Glomerular visceral epithelial cell (primary cell): ENCODE measurements around the gene ZNF333.
"Not testable (repeated sequence)": the region's sequence is repeated elsewhere in the genome, so short reads cannot be mapped to it uniquely, and the experiment has no call there.

Experiments
- DNase-seq: peaks from one replicate; pipeline ENCODE4 v3.0.0-alpha.2; 2016; ENCODE audit errors: extremely low spot score

Gene ZNF333

DNA sequence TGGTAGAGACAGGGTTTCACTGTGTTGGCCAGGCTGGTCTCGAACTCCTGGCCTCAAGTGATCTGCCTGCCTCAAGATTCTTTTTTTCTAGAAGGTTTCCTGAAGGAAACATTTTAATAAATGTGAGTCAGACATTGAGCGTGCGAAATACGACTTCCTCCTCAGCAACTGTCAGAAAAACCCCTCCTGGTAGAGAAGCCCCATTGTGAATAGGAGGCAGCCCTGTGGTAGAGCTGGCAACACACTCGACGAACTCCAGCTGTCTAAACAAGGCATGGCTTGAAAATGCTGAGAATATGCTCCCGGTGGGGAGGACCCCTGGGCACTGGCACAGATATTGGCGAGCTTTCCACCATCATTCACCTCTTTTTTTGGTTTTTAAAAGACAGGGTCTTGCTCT, 9.8 kb downstream of the ZNF333 start:
- DNase-seq: no peak

DNA sequence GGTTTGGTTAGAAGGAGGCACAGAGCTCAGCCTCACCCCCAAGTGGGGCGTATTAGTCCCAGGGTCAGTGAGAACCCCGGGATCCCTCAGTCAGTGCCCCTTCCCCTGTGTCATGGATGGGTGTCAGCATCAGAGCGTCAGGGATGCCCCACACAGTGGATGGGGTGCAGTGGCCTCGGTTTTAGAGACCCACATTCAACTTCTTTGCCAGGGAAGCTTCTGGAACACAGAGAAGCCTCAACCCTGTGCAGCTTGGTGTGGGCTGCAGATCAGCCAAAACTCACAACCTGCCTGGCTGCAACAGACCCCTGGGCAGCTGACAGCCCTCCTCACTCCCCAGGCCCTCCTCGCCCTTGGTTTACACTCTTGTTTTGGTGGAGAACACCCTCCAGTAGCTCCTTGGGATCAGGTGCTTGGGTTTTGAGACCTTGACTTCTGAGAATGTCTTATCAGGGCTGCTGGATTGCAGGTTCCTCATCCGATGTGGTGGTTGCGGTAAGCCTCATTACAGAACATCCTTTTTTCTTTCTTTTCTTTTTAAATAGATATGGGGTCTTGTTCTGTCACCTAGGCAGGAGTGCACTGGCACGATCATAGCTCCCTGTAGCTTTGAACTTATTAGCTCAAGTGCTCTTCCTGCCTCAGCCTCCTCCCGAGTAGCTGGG, 11.0 kb downstream of the ZNF333 start:
- DNase-seq: no peak

DNA sequence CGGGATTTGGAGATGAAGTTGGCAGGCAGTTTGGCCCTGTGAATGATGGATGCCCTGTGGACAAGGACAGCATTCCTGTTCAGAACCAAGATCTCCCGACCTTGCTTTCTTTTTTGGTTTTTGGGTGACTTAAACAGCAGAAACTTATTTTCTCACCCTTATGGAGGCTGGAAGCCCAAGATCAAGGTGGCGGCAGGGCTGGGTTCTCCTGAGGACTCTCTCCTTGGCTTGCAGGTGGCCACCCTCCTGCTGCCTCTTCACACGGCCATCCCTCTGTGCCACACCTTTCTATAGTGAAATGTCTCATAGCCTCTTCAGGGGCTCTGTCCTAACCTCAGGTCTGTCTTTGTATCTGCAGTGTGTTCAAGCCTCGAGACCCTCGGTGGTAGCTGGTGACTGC, 14.0 kb downstream of the ZNF333 start:
- no peak for DNase-seq

DNA sequence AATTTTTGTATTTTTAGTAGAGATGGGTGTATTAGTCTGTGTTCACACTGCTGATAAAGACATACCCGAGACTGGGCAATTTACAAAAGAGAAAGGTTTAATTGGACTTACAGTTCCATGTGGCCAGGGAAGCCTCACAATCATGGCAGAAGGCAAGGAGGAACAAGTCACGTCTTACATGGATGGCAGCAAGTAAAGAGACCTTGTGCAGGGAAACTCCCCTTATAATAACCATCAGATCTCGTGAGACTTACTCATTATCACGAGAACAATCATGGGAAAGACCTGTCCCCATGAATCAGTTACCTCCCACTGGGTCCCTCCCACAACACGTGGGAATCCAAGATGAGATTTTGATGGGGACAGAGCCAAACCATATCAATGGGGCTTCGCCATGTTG, 14.6 kb downstream of the ZNF333 start:
- no peak for DNase-seq

DNA sequence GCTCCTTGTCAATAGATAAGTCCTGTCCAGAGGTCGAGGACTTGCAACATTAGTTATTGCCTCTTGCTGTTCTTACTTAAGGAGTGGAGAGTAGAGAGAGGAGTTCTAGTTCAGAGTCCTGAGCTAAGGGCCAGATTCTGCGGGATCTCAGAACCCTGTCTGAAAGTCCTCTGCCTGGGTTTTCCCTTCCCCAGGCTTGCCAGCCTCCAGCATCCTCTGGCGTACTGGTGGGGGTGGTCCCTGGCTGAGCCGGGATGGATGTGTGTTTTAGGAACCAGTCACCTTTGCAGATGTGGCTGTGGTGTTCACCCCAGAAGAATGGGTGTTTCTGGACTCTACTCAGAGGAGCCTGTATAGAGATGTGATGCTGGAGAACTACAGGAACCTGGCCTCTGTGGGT, 26.0 kb downstream of the ZNF333 start:
- DNase-seq: no peak

DNA sequence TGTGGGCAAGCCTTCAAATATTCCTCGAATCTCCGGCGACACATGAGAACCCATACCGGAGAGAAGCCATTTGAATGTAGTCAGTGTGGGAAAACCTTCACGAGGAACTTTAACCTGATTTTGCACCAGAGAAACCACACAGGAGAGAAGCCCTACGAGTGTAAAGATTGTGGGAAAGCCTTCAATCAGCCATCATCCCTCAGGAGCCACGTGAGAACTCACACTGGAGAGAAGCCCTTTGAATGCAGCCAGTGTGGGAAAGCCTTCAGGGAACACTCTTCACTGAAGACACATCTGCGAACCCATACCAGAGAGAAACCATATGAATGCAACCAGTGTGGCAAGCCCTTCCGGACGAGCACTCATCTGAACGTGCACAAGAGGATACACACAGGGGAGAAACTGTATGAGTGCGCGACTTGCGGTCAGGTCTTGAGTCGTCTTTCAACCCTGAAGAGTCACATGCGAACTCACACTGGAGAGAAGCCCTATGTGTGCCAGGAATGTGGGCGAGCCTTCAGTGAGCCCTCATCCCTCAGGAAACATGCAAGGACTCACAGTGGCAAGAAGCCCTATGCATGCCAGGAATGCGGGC, 28.8 kb downstream of the ZNF333 start:
- no peak for DNase-seq

DNA sequence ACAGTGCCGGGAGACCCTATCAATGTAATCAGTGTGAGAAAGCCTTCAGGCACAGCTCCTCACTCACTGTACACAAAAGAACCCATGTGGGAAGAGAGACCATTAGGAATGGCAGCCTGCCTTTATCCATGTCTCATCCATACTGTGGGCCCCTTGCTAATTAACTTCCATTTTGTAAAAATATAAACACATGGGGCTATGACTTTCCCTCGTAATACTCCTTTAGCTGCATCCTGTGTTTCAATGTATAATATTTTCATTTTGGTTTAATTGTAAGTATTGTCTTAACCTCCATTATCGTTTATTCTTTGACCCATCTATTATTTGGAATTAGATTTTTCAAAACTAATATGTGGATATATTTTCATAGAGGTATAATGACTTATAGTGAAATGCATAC, 29.3 kb downstream of the ZNF333 start:
- no peak for DNase-seq

DNA sequence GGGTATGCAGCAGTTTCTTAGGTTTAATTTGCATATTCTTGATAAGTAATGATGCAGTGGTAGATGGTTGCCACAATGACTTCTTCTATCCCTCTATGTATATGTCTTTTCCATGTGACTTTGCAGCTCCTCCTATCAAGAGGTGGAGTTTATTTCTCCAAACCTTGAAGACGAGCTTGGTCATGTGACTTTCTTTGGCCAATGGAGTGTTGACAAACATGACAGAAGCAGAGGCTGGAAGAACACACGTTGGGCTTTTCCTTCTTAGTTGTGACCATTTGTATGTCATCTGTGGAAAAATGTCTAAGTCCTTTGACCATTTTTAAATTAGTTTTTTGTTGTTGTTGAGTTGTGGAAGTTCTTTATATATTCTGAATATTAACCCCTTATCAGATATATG, 32.3 kb downstream of the ZNF333 start:
- DNase-seq: no peak

DNA sequence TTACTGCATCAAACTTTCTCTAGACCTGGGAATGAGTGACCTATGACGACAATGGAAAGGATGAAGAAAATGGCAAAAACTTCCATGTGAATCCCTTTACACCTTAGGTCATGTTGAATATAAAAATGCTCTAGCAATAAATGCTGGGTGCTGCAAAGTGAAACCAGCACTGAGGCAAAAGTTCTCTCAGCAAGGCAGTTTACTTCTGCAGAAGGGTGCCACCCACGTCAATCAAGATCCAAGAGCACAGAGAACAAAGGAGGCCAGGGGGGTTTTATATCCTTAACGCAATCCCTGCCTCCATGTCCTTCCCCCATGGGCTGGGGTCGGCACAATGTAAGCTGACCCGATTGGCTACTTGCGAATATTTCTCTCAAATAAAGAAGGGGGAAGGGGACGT, 38.7 kb downstream of the ZNF333 start:
- DNase-seq: no peak

DNA sequence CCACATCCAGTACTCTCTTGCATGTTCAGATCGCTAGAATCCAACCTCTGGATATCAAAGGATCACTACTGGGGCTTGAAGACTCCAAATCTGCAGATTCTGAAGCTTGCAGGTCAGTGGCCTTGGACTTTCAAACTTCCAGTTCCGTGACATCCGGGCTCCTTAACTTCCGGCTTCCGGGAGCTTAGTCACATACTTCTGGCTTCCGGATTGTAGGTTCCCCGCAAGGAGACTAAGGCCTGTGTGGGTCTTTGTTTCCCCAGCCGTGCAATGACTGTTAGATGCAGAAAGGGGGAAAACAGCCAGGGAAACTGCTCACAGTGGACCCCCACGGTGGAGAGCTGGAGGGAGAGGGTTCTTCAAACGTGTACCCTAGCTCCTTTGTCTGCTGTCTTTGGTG, 41.4 kb downstream of the ZNF333 start:
- no peak for DNase-seq

DNA sequence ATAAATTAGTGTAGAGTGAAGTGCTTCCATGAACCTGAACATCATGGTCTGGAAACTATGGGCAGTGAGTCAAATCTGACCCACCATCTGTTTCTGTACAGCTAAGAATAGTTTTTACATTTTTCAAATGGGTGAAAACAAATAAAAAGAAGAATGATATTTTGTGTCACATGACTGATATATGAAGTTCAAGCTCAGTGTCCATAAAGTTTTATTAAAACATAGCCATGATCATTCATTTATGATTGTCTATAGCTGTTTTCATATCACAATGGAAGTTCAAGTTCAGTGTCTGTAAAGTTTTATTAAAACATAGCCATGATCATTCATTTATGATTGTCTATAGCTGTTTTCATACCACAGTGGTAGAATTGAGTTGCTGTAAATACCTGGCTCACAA, 42.7 kb downstream of the ZNF333 start:
- DNase-seq: no peak

DNA sequence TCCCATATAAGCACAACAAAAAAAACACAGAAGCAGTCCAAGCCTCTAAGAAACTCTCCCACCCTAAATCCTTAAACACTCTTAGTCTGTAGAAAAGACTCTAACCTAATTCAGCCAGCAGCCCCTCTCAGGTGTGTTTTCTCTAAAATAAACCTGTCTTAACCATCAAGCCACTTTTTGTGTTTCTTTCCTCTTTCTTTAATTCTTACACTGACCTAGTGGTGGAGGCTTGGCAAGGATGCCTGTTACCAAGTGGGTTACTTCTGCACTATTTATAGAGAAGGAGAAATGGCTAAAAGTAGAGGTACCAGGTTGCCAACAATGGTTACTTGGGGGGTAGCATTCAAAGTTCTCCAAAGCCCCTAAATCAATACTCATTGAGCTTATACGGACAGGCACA, 43.7 kb downstream of the ZNF333 start:
- no peak for DNase-seq

DNA sequence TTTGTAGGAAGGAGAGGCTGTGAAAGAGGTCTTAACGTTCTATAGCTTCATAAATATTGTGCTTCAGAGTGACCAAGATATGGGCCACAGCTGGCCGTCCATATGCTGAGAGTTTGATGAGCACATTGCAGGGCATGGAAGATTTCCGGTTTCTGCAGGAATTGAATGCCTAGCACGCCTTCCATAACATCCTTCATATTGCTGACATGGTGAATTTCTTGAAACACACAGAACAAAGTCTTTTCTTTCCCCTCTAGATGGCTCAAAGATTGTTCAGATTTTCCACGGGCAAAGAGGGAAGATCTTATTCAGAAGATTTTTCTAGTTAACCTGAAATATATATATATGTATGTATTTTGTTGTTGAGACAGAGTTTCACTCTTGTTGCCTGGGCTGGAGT, 46.1 kb downstream of the ZNF333 start:
- no peak for DNase-seq

DNA sequence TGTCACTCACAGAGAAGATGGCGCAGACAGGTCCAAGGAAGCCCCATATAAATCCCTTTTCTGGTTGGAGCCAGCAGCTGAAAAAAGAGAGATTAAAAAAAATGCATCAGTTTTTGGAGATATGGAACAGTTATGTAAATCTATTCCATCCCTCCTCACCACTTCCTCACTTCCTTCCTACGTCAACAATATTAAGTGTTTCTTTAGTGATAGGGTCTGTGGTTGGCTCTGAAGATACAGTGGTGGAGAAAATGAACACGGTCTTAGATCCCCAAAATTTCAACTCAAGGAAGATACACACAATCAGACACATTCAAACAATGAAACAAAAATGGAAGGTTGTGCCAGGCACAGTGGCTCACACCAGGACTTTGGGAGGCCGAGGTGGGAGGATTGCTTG, 57.0 kb downstream of the ZNF333 start:
- no peak for DNase-seq

DNA sequence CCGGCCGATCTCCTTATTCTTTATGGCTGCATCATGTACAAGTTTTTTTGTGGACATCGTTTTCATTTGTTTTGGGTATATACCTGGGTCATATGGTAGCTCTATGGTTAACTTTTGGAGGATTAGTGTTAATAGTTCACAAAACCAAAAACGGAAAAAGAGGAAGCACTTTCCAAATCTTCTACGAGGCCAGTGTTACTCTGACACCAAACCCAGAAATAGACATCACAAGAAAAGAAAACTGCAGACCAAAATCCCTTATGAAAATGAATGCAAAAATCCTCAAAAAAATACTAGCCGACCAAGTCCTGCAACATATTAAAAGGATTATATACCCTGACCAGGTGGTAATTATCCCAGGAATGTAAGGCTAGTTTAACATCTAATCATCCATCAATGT, 58.8 kb downstream of the ZNF333 start:
- DNase-seq: no peak

DNA sequence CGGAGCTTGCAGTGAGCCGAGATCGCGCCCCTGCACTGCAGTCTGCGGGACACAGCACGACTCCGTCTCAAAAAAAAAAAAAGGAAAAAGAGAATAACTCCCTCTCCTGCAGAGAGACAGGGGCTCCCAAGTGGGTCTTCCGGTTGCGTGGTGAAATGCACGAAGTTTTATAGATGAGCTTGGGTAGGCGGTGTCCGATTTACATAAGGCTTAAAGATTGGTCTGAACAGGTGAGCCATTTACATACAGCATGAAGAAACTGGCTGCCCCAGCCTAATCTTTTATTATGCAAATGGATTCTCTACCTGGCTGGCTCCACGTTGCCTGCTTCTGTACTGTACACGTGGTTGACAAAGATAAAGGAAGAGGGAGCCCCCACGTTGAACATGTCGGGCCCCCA, 69.0 kb downstream of the ZNF333 start:
- no peak for DNase-seq

DNA sequence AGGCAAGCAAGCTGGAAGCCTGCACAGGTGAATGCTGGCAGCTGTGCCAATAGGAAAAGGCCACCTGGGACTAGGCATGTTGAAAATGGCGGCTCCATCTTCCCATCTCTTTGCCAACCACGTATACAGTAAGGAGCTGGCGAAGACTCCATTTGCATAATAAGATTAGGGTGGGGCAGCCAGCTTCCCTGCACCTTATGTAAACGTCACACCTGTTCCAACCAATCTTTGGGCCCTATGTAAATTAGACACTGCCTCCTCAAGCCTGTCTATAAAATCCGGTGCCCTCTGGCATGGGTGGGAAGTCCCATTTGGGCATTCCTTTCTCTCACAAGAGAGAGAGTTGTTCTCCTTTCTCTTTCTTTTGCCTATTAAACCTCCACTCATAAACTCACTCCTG, 71.8 kb downstream of the ZNF333 start:
- DNase-seq: no peak

DNA sequence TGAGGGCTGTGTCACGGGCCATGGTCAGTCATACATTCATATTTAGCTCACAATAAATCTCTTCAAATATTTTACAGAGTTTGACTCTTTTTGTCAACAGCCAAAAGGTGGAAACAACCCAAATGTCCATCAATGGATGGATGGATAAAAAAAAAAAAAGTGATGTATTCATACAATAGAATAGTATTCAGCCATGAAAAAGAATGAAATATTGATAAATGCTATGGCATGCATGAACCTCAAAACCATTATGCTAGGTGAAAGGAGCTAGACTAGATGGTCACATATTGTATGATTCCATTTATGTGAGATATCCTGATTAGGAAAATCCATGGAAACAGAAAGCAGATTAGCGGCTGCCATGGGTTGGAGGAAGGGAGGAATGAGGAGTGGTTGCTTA, 72.3 kb downstream of the ZNF333 start:
- DNase-seq: no peak

DNA sequence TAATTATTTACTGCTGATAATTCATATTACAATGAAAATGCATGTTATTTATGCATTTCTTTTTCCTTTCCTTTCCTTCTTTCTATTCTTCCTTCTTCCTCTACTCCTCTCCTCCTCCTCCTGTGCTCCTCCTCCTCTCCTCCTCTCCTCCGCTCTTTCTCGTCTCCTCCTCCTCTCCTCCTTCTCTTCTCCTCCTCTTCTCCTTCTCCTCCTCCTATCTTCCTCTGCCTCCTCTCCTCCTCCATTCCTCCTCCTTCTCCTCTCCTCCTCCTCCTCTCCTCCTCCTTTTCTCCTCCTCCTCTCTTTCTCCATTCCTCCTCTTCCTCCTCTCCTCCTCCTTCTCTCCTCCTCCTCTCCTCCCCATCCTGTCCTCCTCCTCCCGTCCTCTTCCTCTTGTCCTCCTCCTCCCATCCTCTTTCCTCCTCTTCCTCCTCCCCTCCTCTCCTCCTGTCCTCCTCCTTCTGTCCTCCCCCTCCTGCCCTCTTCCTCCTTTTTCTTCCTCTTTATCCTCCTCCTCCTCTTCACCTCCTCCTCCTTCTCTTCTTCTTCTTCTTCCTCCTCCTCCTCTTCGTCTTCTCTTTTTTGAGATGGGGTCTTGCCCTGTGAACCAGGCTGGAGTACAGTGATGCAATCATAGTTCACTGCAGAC, 73.8 kb downstream of the ZNF333 start:
- DNase-seq: no peak

DNA sequence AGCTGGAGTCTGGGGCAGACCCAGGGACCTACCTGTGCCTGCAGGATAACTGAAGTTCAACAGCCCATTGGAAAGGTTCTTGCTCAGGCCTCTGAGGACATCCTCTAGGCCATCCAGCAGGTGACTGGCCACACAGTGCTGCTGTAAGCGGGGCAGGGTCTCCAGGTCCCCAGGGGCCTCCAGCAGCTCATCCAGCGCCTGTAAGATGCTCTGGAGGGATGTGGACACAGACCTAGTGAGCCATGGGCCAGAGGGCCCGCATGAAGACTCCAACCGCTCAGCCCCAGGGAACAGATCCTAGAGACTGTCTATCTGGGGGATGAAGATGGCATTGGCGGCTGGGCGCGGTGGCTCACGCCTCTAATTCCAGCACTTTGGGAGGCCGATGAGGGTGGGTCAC, 74.6 kb downstream of the ZNF333 start:
- DNase-seq: no peak

DNA sequence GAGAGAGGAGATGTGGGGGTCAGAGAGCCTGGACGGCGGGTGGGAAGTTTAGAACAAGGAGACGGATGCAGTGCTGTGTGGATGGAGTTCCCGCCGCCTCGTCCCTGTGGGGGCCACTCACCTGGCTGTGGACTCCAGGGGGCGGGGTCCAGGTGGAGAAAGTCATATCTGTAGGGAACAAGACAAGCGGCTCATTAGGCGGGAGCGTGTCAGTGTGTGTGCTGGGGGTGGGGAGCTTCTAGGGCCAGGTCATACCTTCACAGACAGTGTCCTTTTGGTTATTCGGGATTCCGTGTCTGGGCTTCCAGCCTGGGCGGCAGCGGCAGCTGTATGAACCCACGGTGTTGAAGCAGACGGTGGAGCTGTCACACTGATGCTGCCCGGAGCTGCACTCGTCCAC, 75.6 kb downstream of the ZNF333 start:
- not testable (repeated sequence) for DNase-seq

DNA sequence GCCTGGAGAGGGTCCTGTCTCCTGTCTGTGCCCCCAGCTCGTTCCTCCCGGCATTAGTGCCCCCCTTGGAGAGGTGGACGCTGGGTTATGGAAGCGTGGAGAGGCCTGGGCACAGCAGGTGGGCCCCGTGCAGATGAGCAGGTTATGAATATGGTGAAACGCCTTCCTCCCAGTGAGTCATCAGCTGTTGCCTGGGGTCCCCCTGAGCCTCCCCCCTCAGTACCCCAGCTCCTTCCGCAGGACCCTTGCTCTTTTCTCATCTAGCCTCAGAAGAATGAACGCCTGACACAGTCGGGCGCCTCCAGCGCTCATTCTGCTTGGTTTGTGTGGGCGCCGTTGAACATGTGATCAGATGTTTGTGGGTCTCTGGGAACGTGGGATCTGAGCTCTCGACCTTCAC, 76.0 kb downstream of the ZNF333 start:
- DNase-seq: not testable (repeated sequence)

DNA sequence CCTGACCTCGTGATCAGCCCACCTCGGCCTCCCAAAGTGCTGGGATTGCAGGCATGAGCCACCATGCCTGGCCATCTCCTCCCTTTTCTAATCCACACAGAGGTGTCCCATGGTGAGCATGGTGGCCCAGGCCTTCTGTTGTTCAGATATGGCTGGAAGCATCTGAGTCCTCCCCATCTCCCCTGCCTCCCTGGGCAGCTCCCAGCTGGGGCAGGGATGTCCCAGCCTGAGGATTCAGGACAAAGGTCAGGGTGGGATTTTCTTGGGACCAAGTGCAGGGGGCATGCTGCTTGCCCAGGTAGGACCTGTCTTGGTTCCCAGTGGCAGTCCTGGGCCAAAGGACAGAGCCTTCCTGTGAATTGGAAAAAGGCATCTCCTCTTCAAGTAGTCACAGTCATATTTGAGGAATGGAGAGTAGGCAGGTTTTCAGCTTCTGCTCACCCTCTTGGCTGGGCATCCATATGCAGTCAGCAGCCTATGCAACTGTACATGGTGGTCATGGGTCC, 77.7 kb downstream of the ZNF333 start:
- DNase-seq: no peak
